IMR-90 (cell line): ENCODE results near the gene SRRM1. TPM values are rescaled to one million over a fixed set of nuclear protein-coding genes. Genes with fewer than 3 reads are reported as not detected.

Source experiments
- ATAC-seq: fragments of 200-7000 bp; cut with Tn5 transposase; 2 replicates; pipeline ENCODE4 v1.9.1; 2020; ENCODE audit warnings: low read depth, mild to moderate bottlenecking, moderate library complexity
- BruUV-seq: library from RNA; stranded (reverse); fragments of 400-500 nt; replicated peaks from 2 replicates; lab custom pipeline; 2021; lab: Mats Ljungman, UMichigan
- CTCF ChIA-PET: fragments of 300-600 bp; formaldehyde crosslinking; extraction: SDS; loops from one replicate; lab custom pipeline; 2021; ENCODE audit warnings: antibody characterized with exemption; lab: Yijun Ruan, JAX
- POLR2A ChIA-PET: fragments of 300-600 bp; sonication (Branson Sonifier 250); formaldehyde crosslinking; loops from one replicate; lab custom pipeline; 2022; ENCODE audit warnings: antibody characterized with exemption; ENCODE audit not compliant: unreplicated experiment; lab: Charles Lee
- DNase-seq: peaks from one replicate; pipeline ENCODE4 v3.0.0; 2013
- H2AFZ ChIP-seq: replicated peaks from 2 replicates; pipeline ENCODE3; 2013; ENCODE audit warnings: low read length, mild to moderate bottlenecking; ENCODE audit not compliant: poor library complexity
- H2AK5ac ChIP-seq: 2 replicates; pipeline ENCODE4 v1.6.1; 2013; ENCODE audit warnings: low read depth, low read length, inconsistent platforms
- H2AK9ac ChIP-seq: replicated peaks from 2 replicates; pipeline ENCODE3; 2013; ENCODE audit warnings: mild to moderate bottlenecking, low read depth, low read length, moderate library complexity; ENCODE audit not compliant: poor library complexity
- H2BK120ac ChIP-seq: 2 replicates; pipeline ENCODE4 v1.6.1; 2013; ENCODE audit warnings: low read depth, low read length, inconsistent platforms
- H2BK15ac ChIP-seq: 3 replicates; pipeline ENCODE4 v1.6.1; 2013; ENCODE audit warnings: low read depth, low read length, inconsistent platforms
- H2BK20ac ChIP-seq: 2 replicates; pipeline ENCODE4 v1.6.1; 2013; ENCODE audit warnings: low read depth, mild to moderate bottlenecking, inconsistent platforms, low read length, moderate library complexity
- H2BK5ac ChIP-seq: 2 replicates; pipeline ENCODE4 v1.6.1; 2013; ENCODE audit warnings: mild to moderate bottlenecking, low read depth, low read length, inconsistent platforms; ENCODE audit not compliant: poor library complexity, severe bottlenecking
- H3K14ac ChIP-seq: replicated peaks from 2 replicates; pipeline ENCODE4 v1.6.1; 2013; ENCODE audit warnings: low read depth, low read length, inconsistent platforms
- H3K18ac ChIP-seq: 2 replicates; pipeline ENCODE4 v1.6.1; 2013; ENCODE audit warnings: low read depth, low read length, control low read depth
- H3K23ac ChIP-seq: 2 replicates; pipeline ENCODE4 v1.6.1; 2013; ENCODE audit warnings: low read depth, low read length, inconsistent platforms
- H3K27ac ChIP-seq: 2 replicates; pipeline ENCODE4 v1.5.1; 2013; ENCODE audit warnings: mild to moderate bottlenecking, control low read depth, low read length; ENCODE audit not compliant: insufficient read depth
- H3K27me3 ChIP-seq: 2 replicates; pipeline ENCODE4 v1.6.1; 2013; ENCODE audit warnings: low read length; ENCODE audit not compliant: control insufficient read depth, insufficient read depth
- H3K36me3 ChIP-seq: 2 replicates; pipeline ENCODE4 v1.6.1; 2013; ENCODE audit warnings: low read length, mixed read lengths; ENCODE audit not compliant: control insufficient read depth, insufficient read depth
- H3K4ac ChIP-seq: 2 replicates; pipeline ENCODE4 v1.6.1; 2013; ENCODE audit warnings: low read depth, low read length, inconsistent platforms
- H3K4me1 ChIP-seq: 2 replicates; pipeline ENCODE4 v1.6.1; 2013; ENCODE audit warnings: low read length, mixed read lengths; ENCODE audit not compliant: control insufficient read depth, insufficient read depth
- H3K4me2 ChIP-seq: 2 replicates; pipeline ENCODE4 v1.6.1; 2013; ENCODE audit warnings: low read depth, mild to moderate bottlenecking, control low read depth, low read length, moderate library complexity
- H3K4me3 ChIP-seq: 2 replicates; pipeline ENCODE4 v1.5.1; 2013; ENCODE audit warnings: low read depth, mild to moderate bottlenecking, control low read depth, low read length, moderate library complexity; ENCODE audit not compliant: insufficient read depth
- H3K56ac ChIP-seq: 2 replicates; pipeline ENCODE4 v1.6.1; 2013; ENCODE audit warnings: low read length, inconsistent platforms; ENCODE audit not compliant: insufficient read depth; ENCODE audit errors: extremely low read depth
- H3K79me1 ChIP-seq, 2 experiments: 2 replicates each; pipeline ENCODE4 v1.6.1; 2013; ENCODE audit warnings: low read length in 2 of 2, inconsistent platforms in 1 of 2, low read depth in 1 of 2
- H3K9ac ChIP-seq: 2 replicates; pipeline ENCODE4 v1.6.1; 2013; ENCODE audit warnings: low read depth, low read length, control low read depth
- H3K9me1 ChIP-seq: 2 replicates; pipeline ENCODE4 v1.6.1; 2013; ENCODE audit warnings: low read length, inconsistent platforms; ENCODE audit not compliant: insufficient read depth
- H3K9me3 ChIP-seq: 2 replicates; pipeline ENCODE4 v1.6.1; 2013; ENCODE audit warnings: low read length; ENCODE audit not compliant: control insufficient read depth, insufficient read depth
- H4K20me1 ChIP-seq: 2 replicates; pipeline ENCODE4 v1.6.1; 2013; ENCODE audit warnings: low read length, inconsistent platforms; ENCODE audit not compliant: insufficient read depth
- H4K5ac ChIP-seq: 2 replicates; pipeline ENCODE4 v1.6.1; 2013; ENCODE audit warnings: mild to moderate bottlenecking, low read depth, low read length, control low read depth
- H4K8ac ChIP-seq, 2 experiments: 2 replicates each; pipeline ENCODE4 v1.6.1; 2013; ENCODE audit warnings: low read depth in 2 of 2, low read length in 2 of 2, control low read depth in 1 of 2, inconsistent platforms in 1 of 2
- H4K91ac ChIP-seq: 2 replicates; pipeline ENCODE4 v1.6.1; 2013; ENCODE audit warnings: low read depth, low read length, inconsistent platforms; ENCODE audit not compliant: insufficient read depth
- CTCF ChIP-seq: conservative IDR thresholded peaks from 2 replicates; pipeline ENCODE4 v1.5.1; 2012; ENCODE audit warnings: mild to moderate bottlenecking, low read depth, low read length, improper control_type of control experiment
- FOS ChIP-seq: fragments of 150-350 bp; IDR thresholded peaks from 2 replicates; pipeline ENCODE4 v1.6.1; 2016; ENCODE audit warnings: low read depth, low read length
- NFE2L2 ChIP-seq: fragments of 150-350 bp; IDR thresholded peaks from 2 replicates; pipeline ENCODE4 v1.6.1; 2016; ENCODE audit warnings: low read depth, mild to moderate bottlenecking, low read length
- POLR2A ChIP-seq: IDR thresholded peaks from 2 replicates; pipeline ENCODE4 v1.6.1; 2012; ENCODE audit warnings: mild to moderate bottlenecking, low read depth, low read length
- RFX5 ChIP-seq: IDR thresholded peaks from 2 replicates; pipeline ENCODE4 v1.8.0; 2012; ENCODE audit warnings: low read depth, mild to moderate bottlenecking, low read length, moderate library complexity
- USF2 ChIP-seq: fragments of 150-350 bp; IDR thresholded peaks from 2 replicates; pipeline ENCODE4 v1.6.1; 2017; ENCODE audit warnings: mild to moderate bottlenecking, antibody characterized with exemption, low read length, low read depth
- WGBS, 2 experiments: methylation state at CpG; one replicate each; pipeline versions ENCODE4 v1.1.5 to v1.1.7; 2013; ENCODE audit warnings: missing lambda C conversion rate in 2 of 2; ENCODE audit not compliant: insufficient read length in 1 of 2; ENCODE audit errors: extremely low coverage in 2 of 2; 5-methylcytosine and 5-hydroxymethylcytosine counted together
- dilution Hi-C: fragments of 300-500 bp; cut with HindIII; formaldehyde crosslinking; loops from one replicate; pipeline ENCODE4 v1.14.3; 2018; ENCODE audit warnings: low sequenced_read_pairs; ENCODE audit not compliant: unreplicated experiment
- in situ Hi-C: fragments of 300-500 bp; cut with MboI; formaldehyde crosslinking; loops from 3 replicates; pipeline ENCODE4 v1.14.3; 2019; ENCODE audit warnings: low sequenced_read_pairs, inconsistent platforms, mixed read lengths
- intact Hi-C: fragments of 100-400 bp; cut with micrococcal nuclease; formaldehyde crosslinking; loops from 2 replicates; pipeline ENCODE4 v1.10.0; 2022
- polyA plus RNA-seq, 3 experiments: library from polyadenylated mRNA; depleted of rRNA; stranded (reverse); fragments of >200 nt; gene quantifications; 2 replicates each; pipeline ENCODE4 v1.2.3, GENCODE V29; 2012; ENCODE audit warnings: low replicate concordance in 1 of 3
- total RNA-seq: library from RNA; depleted of rRNA; stranded (reverse); fragments of >200 nt; gene quantifications from 2 replicates; pipeline ENCODE4 v1.2.3, GENCODE V29; 2012

Gene SRRM1
- total and polyA plus RNA-seq, 2 of the 4 experiments (the other 2 are of a cell fraction): 13.6 to 94.1 TPM

GRCh38 chr1:24640288-24640687 is 2.8 kb upstream of the SRRM1 start:
- Histone ChIP-seq H2AK9ac (no peak overlapping the region), H2AFZ (no peak overlapping the region), H3K4me3 (no peak overlapping the region), H3K27ac (no peak overlapping the region), H3K4me1 (peaks cover 6% of the 10 kb centered on the region), H3K36me3 (no peaks in the 10 kb centered on the region), H3K4ac (no peak overlapping the region), H4K20me1 (peaks cover 21% of the 10 kb centered on the region), H3K4me2 (no peak overlapping the region), H2BK5ac (no peak overlapping the region), H2BK20ac (no peak overlapping the region), H2AK5ac (no peak overlapping the region), H3K27me3 (peaks cover 10% of the 10 kb centered on the region), H2BK120ac (no peak overlapping the region), H3K9me1 (peaks cover 6% of the 10 kb centered on the region), H3K79me1 (peaks cover 5 to 14% of the 10 kb centered on the region in 2 experiments; a peak in 3 of 4 replicates), H4K8ac (no peak overlapping the region), H3K9ac (no peak overlapping the region), H3K9me3 (no peaks in the 10 kb centered on the region), H3K14ac (no peak overlapping the region), H2BK15ac (no peak overlapping the region), H3K18ac (no peak overlapping the region), H4K5ac (no peak overlapping the region), H4K91ac (no peak overlapping the region), H3K56ac (no peak overlapping the region), H3K23ac (no peak overlapping the region)
- TF ChIP-seq FOS (no peak), RFX5 (no peak), NFE2L2 (no peak), POLR2A (no peak), CTCF (no peak), USF2 (no peak; the same call in 1 of the 2 replicates)
- CTCF ChIA-PET: interaction anchor here (0.6 kb wide), 1 partner anchor 346 kb away, joined by 3 read pairs; no protein-coding TSS in a partner anchor
- 100% methylated on average over 1 of the region's 7 CpGs; no CpG with 5 or more reads in 1 of the 2 experiments for WGBS, 2 experiments
- intact Hi-C loops: loop anchor here (5.0 to 10.0 kb wide), 2 partner anchors 197 to 585 kb away; no protein-coding TSS in a partner anchor
- dilution Hi-C loops: no loop called here
- POLR2A ChIA-PET: interaction anchor here (0.7 kb wide), 1 partner anchor 109 kb away, joined by 3 read pairs; no protein-coding TSS in a partner anchor
- ATAC-seq (no peak), DNase-seq (no peak)
- no TSS peak for BruUV-seq
- in situ Hi-C loops: no loop called here
